A673 (cell line): Measurements from ENCODE around the gene EYS.

Experiments
- CTCF ChIP-seq: fragments of 300-800, 200-600 bp; sonication (generic); conservative IDR thresholded peaks from 2 replicates; pipeline ENCODE4 v1.5.1; 2017; ENCODE audit warnings: low read depth, mild to moderate bottlenecking, antibody characterized with exemption, low read length, moderate library complexity, mixed read lengths
- EZH2 ChIP-seq: fragments of 200-600 bp; sonication (generic); IDR thresholded peaks from 2 replicates; pipeline ENCODE4 v1.6.1; 2017; ENCODE audit warnings: borderline replicate concordance, low read depth, mild to moderate bottlenecking, mixed read lengths, antibody characterized with exemption, low read length; ENCODE audit not compliant: poor library complexity, severe bottlenecking

- TF ChIP-seq CTCF (no peak), EZH2 (no peak)
Measured at GRCh38 chr6:63805345-63805744, 1901.7 kb downstream of the EYS start.
